Measurements from ENCODE around the gene MYLK2. TPM values are rescaled to one million over a fixed set of nuclear protein-coding genes. Genes with fewer than 3 reads are reported as not detected.

Gene MYLK2
- total and polyA plus RNA-seq, 10 of the 15 experiments (the other 5 are each of a cell fraction or from before 2014, with no cell fraction given) = 0.04 to 0.67 (median 0.18) TPM; not detected in 1

DNA sequence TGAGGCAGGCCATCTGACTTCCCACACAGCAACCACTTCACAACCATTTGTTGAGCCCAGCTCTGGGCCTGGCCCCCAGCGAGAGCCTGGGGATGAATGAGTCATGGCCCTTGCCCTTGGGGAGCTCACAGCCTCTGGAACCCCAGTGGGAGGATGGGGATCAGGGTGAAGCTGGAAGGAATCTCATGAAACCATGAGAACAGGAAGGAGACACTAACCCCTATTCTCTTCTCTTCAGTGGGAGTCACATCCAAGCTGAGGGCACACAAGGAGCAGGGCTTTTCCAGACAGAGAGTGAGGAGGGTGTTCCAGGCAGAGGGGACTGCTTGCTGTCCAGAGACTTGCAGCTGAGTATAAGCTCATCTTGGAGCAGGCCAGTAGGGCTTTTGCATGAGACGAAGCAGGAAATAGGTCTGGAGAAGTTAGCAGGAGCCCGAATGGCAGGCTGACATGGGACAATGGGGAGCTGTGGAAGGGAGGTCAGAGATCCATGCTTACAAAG is 18.8 kb downstream of the MYLK2 start:
- Histone ChIP-seq H3K4me1 (ENCODE audit: control insufficient read depth, insufficient read depth, low read length) (peaks cover 8% of the 10 kb centered on the region; the same call in 1 of the 2 replicates), H3K79me2 (ENCODE audit: control insufficient read depth, insufficient read depth, low read length) (no peaks in the 10 kb centered on the region), H3K4me2 (ENCODE audit: control insufficient read depth, insufficient read depth) (no peak overlapping the region), H3K27me3 (replicated peaks in 1 of 2; ENCODE audit: control insufficient read depth in 2 of 2, insufficient read depth in 2 of 2, low read length in 1 of 2) (no peaks in the 10 kb centered on the region), H3K4me3 (no peak overlapping the region), H2AFZ (ENCODE audit: control insufficient read depth, low read depth, low read length) (no peak overlapping the region), H3K36me3 (ENCODE audit: control insufficient read depth in 2 of 2, insufficient read depth in 2 of 2, low read length in 1 of 2) (no peaks in the 10 kb centered on the region; a peak in 1 of 4 replicates), H3K9me3 (replicated peaks; ENCODE audit: control insufficient read depth, insufficient read depth, low read length) (no peaks in the 10 kb centered on the region), H3K27ac (ENCODE audit: control insufficient read depth, insufficient read depth) (no peak overlapping the region), H3K9ac (ENCODE audit: control insufficient read depth, insufficient read depth, low read length) (no peak overlapping the region), H4K20me1 (ENCODE audit: control insufficient read depth, insufficient read depth) (no peaks in the 10 kb centered on the region)
- ChIA-PET SMC1A (ENCODE audit: uncharacterized antibody, unreplicated experiment) (interaction anchor here (1.0 to 2.9 kb wide), 4 partner anchors 10 to 196 kb away, joined by 3 to 13 read pairs (median 4); no protein-coding TSS in a partner anchor), POLR2A (no interaction called here), CTCF (interaction anchor here (0.7 to 5.7 kb wide), 7 partner anchors 10 to 272 kb away, joined by 3 to 37 read pairs (median 15); partner anchors contain the start of gene PDRG1), RAD21 (ENCODE audit: unreplicated experiment) (interaction anchor here (0.5 to 1.1 kb wide), 3 partner anchors 9 to 656 kb away, joined by 3 to 4 read pairs (median 3); no protein-coding TSS in a partner anchor)
- FAIRE-seq (no peak), DNase-seq (ENCODE audit: low read depth, low spot score) (no peak), ATAC-seq (no peak)
- TF ChIP-seq PAX8 (IDR thresholded peaks at IDR 0.05) (no peak), ZZZ3 (IDR thresholded peaks at IDR 0.05; ENCODE audit: control insufficient read depth, insufficient read length, low read depth) (no peak), NR2C2 (IDR thresholded peaks at IDR 0.05; ENCODE audit: borderline replicate concordance, control insufficient read depth, insufficient read length, low read depth) (no peak), FOXM1 (IDR thresholded peaks at IDR 0.05; ENCODE audit: low read depth, low read length) (no peak), ZBED1 (IDR thresholded peaks at IDR 0.05; ENCODE audit: borderline replicate concordance) (no peak), SIN3A (IDR thresholded peaks at IDR 0.05; ENCODE audit: low read depth, low read length) (no peak), TCF7 (IDR thresholded peaks at IDR 0.05; ENCODE audit: borderline replicate concordance) (no peak), ZNF384 (IDR thresholded peaks at IDR 0.05; ENCODE audit: borderline replicate concordance, low read depth, low read length) (no peak), PRDM15 (CRISPR knock-in tag; IDR thresholded peaks at IDR 0.05) (no peak), RCOR1 (conservative IDR thresholded peaks at IDR 0.05; ENCODE audit: low read depth, low read length) (no peak)
- TF ChIP-seq, protein P1, sequence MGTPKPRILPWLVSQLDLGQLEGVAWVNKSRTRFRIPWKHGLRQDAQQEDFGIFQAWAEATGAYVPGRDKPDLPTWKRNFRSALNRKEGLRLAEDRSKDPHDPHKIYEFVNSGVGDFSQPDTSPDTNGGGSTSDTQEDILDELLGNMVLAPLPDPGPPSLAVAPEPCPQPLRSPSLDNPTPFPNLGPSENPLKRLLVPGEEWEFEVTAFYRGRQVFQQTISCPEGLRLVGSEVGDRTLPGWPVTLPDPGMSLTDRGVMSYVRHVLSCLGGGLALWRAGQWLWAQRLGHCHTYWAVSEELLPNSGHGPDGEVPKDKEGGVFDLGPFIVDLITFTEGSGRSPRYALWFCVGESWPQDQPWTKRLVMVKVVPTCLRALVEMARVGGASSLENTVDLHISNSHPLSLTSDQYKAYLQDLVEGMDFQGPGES (IDR thresholded peaks at IDR 0.05) = no peak
- TF ChIP-seq, protein P2, sequence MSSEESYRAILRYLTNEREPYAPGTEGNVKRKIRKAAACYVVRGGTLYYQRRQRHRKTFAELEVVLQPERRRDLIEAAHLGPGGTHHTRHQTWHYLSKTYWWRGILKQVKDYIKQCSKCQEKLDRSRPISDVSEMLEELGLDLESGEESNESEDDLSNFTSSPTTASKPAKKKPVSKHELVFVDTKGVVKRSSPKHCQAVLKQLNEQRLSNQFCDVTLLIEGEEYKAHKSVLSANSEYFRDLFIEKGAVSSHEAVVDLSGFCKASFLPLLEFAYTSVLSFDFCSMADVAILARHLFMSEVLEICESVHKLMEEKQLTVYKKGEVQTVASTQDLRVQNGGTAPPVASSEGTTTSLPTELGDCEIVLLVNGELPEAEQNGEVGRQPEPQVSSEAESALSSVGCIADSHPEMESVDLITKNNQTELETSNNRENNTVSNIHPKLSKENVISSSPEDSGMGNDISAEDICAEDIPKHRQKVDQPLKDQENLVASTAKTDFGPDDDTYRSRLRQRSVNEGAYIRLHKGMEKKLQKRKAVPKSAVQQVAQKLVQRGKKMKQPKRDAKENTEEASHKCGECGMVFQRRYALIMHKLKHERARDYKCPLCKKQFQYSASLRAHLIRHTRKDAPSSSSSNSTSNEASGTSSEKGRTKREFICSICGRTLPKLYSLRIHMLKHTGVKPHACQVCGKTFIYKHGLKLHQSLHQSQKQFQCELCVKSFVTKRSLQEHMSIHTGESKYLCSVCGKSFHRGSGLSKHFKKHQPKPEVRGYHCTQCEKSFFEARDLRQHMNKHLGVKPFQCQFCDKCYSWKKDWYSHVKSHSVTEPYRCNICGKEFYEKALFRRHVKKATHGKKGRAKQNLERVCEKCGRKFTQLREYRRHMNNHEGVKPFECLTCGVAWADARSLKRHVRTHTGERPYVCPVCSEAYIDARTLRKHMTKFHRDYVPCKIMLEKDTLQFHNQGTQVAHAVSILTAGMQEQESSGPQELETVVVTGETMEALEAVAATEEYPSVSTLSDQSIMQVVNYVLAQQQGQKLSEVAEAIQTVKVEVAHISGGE (CRISPR knock-in tag; IDR thresholded peaks at IDR 0.05) = no peak
- in situ Hi-C loops (cut with MboI) (no loop called here), intact Hi-C loops (cut with micrococcal nuclease; ENCODE audit: unreplicated experiment) (no loop called here)
- 40% methylated on average over 3 of the region's 3 CpGs for WGBS (ENCODE audit: insufficient coverage, insufficient replicate concordance, low lambda C conversion rate, missing lambda C conversion rate)
- BruUV-seq (replicated peaks) = no TSS peak

All from GM12878 (cell line).